Suprapubic skin (tissue), 4 donors: ENCODE data around the gene APOBEC3C. TPM values are rescaled to one million over a fixed set of nuclear protein-coding genes. Genes with fewer than 3 reads are reported as not detected.
"Not testable (repeated sequence)": the region's sequence is repeated elsewhere in the genome, so short reads cannot be mapped to it uniquely, and the experiment has no call there.

Experiments
- DNase-seq, 2 donors: peaks; one replicate each; pipeline ENCODE4 v3.0.0-alpha.2; 2019; ENCODE audit warnings: low spot score in 2 of 2
- H3K27ac ChIP-seq: fragments of 200-600 bp; sonication (generic); one replicate; pipeline ENCODE4 v1.5.1; 2019
- H3K27me3 ChIP-seq: fragments of 200-600 bp; sonication (generic); one replicate; pipeline ENCODE4 v1.5.1; 2019
- H3K36me3 ChIP-seq: fragments of 200-600 bp; sonication (generic); one replicate; pipeline ENCODE4 v1.5.1; 2019
- H3K4me1 ChIP-seq: fragments of 200-600 bp; sonication (generic); one replicate; pipeline ENCODE4 v1.5.1; 2019
- H3K4me3 ChIP-seq: fragments of 200-600 bp; sonication (generic); one replicate; pipeline ENCODE4 v1.5.1; 2019; ENCODE audit warnings: mild to moderate bottlenecking
- H3K9me3 ChIP-seq: fragments of 200-600 bp; sonication (generic); one replicate; pipeline ENCODE4 v1.5.1; 2019
- EP300 ChIP-seq: sonication (generic); formaldehyde crosslinking; IDR thresholded peaks from one replicate; pipeline ENCODE4 v1.6.1; 2017; ENCODE audit warnings: antibody characterized with exemption
- POLR2A ChIP-seq, 2 donors: fragments of 450-650 bp; IDR thresholded peaks; one replicate each; pipeline ENCODE4 v1.6.1; 2017; ENCODE audit warnings: antibody characterized with exemption in 2 of 2, mild to moderate bottlenecking in 2 of 2, moderate library complexity in 2 of 2
- POLR2AphosphoS5 ChIP-seq, 3 donors: sonication (generic); formaldehyde crosslinking; IDR thresholded peaks; one replicate each; pipeline ENCODE4 v1.6.1; 2017; ENCODE audit warnings: antibody characterized with exemption in 3 of 3
- WGBS: methylation state at CpG from one replicate; pipeline ENCODE4 v1.1.5; 2018; 5-methylcytosine and 5-hydroxymethylcytosine counted together
- total RNA-seq, 4 donors: library from RNA; depleted of rRNA; stranded (reverse); fragments of >200 nt; gene quantifications; one replicate each; pipeline ENCODE4 v1.1.0, GENCODE V29; 2016
- TF ChIP-seq, protein P1 (sequence below), 2 donors: fragments of 200-600 bp in 1 of 2; fragments of 450-650 bp in 1 of 2; sonication (generic) in 1 of 2; IDR thresholded peaks; one replicate each; pipeline ENCODE4 v1.5.1; 2016 to 2019; ENCODE audit warnings: antibody characterized with exemption in 2 of 2, mild to moderate bottlenecking in 1 of 2, moderate library complexity in 1 of 2

The APOBEC3C gene
- total RNA-seq, 4 donors from 2014 or later, result 6.6 to 10.5 (median 7.8) TPM

DNA sequence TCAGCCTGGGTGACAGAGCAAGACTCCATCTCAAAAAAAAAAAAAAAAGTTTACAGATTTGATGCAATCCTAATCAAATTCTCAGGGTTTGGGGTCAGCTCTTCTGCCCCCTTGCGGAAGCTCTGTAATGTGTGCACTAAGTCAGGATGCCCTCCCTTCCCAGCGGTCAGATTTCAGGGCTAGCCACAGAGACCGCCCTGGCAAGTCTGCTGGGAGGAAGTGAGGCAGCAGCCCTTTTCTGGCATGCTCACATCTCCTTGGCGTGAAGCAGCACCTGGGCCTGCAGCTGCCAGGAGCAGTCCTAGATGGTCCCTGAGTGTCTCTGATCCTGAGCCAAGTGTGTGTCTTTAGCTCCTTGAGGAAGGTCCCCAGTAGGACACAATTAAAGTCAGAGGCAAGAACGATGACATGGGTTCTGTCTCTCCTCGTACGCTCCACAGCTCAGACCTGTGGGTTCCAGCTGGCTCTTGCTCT, 10.9 kb upstream of the APOBEC3C start:
- 15% methylated on average over 7 of the region's 7 CpGs for WGBS
- no peak for DNase-seq
- Histone ChIP-seq H3K4me3 (no peak overlapping the region), H3K36me3 (no peaks in the 10 kb centered on the region), H3K27me3 (peaks cover 9% of the 10 kb centered on the region), H3K27ac (no peak overlapping the region), H3K4me1 (peaks cover 8% of the 10 kb centered on the region), H3K9me3 (no peaks in the 10 kb centered on the region)
- no peak for TF ChIP-seq EP300
- TF ChIP-seq, protein P1, sequence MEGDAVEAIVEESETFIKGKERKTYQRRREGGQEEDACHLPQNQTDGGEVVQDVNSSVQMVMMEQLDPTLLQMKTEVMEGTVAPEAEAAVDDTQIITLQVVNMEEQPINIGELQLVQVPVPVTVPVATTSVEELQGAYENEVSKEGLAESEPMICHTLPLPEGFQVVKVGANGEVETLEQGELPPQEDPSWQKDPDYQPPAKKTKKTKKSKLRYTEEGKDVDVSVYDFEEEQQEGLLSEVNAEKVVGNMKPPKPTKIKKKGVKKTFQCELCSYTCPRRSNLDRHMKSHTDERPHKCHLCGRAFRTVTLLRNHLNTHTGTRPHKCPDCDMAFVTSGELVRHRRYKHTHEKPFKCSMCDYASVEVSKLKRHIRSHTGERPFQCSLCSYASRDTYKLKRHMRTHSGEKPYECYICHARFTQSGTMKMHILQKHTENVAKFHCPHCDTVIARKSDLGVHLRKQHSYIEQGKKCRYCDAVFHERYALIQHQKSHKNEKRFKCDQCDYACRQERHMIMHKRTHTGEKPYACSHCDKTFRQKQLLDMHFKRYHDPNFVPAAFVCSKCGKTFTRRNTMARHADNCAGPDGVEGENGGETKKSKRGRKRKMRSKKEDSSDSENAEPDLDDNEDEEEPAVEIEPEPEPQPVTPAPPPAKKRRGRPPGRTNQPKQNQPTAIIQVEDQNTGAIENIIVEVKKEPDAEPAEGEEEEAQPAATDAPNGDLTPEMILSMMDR (IDR thresholded peaks at IDR 0.05), result peak; percentile 57 to 78

DNA sequence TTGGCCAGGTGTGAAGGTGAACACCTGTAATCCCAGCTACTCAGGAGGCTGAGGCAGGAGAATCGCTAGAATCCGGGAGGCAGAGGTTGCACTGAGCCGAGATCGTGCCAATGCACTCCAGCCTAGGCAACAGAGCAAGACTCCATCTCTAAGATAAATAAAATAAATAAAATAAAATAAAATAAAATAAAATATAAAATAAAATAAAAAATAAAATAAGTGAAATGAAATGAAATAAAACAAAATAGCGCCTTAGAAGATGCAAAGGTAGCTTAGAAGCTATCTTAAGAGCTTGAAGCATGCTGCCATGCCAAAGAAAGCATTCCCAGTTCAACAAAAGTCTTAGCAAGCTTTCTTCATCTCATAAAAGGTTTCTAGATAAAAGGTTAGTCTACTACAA, 6.9 kb upstream of the APOBEC3C start:
- no peaks in the 10 kb centered on the region for H3K36me3 ChIP-seq
- no peak for TF ChIP-seq POLR2AphosphoS5 (IDR thresholded peaks at IDR 0.05)
- TF ChIP-seq, protein P1 (IDR thresholded peaks at IDR 0.05), result no peak
- TF ChIP-seq EP300, result no peak
- no peak for TF ChIP-seq POLR2A (IDR thresholded peaks at IDR 0.05)
- H3K4me3 ChIP-seq, result no peak overlapping the region
- no peak for DNase-seq
- 91% methylated on average over 5 of the region's 5 CpGs for WGBS
- H3K27ac ChIP-seq, result no peak overlapping the region
- H3K4me1 ChIP-seq, result peaks cover 8% of the 10 kb centered on the region
- no peaks in the 10 kb centered on the region for H3K27me3 ChIP-seq
- H3K9me3 ChIP-seq, result no peaks in the 10 kb centered on the region

DNA sequence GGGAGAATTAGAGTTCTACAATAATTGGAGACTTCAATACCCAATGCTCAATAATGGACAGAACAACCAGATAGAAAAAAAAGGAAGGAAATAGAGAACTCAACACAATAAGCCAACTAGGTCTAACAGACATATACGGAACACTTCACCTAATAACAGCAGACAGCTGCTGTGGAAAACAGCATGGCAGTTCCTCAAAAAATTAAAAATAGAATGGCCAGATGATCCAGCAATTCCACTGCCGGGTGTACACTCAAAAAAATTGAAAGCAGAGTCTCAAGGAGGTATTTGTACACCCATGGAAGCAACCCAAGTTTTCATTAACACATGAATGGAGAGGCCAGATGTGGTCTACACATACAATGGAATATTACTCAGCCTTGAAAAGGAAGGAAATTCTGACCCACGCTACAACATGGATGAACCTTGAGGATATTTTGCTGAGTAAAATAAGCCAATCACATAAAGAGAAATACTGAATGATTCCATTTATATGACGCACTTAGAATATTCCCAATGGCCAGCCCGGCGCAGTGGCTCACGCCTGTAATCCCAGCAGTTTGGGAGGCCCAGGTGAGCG, 5.7 kb upstream of the APOBEC3C start:
- H3K27me3 ChIP-seq, H3K36me3 ChIP-seq, H3K4me1 ChIP-seq, DNase-seq, H3K27ac ChIP-seq, H3K9me3 ChIP-seq, H3K4me3 ChIP-seq: not testable (repeated sequence)
- 86% methylated on average over 8 of the region's 8 CpGs for WGBS

DNA sequence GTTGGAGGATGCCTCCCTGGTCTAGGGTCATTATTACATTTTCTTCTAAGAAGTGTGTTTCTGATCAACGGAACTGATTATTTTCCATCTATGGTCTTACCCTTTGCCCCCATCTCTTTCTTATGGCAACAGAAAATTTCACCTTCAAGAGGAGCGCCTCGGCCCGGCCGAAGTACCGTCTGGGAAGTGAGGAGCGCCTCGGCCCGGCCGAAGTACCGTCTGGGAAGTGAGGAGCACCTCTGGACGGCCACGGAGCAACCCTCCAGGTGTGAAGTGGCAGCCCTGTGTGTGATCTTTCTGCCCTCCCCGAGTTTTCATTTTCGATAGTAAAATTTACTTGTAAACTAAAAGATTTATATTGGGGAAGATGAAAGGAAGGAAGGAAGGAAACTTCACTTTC, 3.1 kb upstream of the APOBEC3C start:
- no peaks in the 10 kb centered on the region for H3K36me3 ChIP-seq
- TF ChIP-seq POLR2AphosphoS5 (IDR thresholded peaks at IDR 0.05), result no peak
- no peak for TF ChIP-seq EP300
- TF ChIP-seq, protein P1 (IDR thresholded peaks at IDR 0.05), result no peak
- no peak for TF ChIP-seq POLR2A (IDR thresholded peaks at IDR 0.05)

DNA sequence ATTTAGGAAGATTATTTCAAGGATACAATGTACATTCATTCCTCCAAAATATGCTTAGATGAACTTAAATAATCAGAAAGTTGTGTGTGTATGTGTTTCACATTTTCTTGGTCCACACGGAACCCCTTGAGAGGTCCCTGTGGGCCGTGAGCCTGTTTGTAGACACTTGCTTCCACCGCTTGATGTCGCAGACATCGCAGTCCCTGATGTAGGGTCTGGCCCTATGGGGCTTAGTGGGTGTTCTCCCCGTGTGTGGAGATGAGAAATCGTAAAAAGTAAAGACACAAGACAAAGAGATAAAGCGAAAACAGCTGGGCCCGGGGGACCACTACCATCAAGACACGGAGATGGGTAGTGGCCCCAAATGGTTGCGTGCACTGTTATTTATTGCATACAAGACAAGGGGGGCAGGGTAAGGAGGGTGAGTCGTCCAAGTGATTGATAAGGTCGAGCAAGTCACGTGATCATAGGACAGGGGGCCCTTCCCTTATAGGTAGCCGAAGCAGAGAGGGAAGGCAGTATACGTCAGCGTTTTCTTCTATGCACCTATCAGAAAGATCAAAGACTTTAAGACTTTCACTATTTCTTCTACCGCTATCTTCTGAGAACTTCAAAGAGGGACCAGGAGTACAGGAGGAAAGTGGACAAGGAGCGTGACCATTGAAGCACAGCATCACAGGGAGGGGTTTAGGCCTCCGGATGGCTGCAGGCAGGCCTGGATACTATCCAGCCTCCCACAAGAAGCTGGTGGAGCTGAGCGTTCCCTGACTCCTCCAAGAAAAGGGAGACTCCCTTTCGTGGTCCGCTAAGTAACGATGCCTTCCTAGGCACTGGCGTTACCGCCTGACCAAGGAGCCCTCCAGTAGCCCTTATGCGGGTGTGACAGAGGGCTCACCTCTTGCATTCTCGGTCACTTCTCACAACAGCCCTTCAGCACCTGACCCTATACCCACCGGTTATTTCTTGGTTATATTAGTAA, 1.2 kb upstream of the APOBEC3C start:
- H3K27ac ChIP-seq, result no peak overlapping the region
- no peak for DNase-seq
- H3K4me1 ChIP-seq, result peaks cover 20% of the 10 kb centered on the region
- H3K36me3 ChIP-seq, result no peaks in the 10 kb centered on the region
- no peaks in the 10 kb centered on the region for H3K9me3 ChIP-seq
- no peaks in the 10 kb centered on the region for H3K27me3 ChIP-seq
- no peak overlapping the region for H3K4me3 ChIP-seq
- TF ChIP-seq EP300 (no peak), POLR2AphosphoS5 (IDR thresholded peaks at IDR 0.05) (no peak), POLR2A (IDR thresholded peaks at IDR 0.05) (no peak)
- TF ChIP-seq, protein P1 (IDR thresholded peaks at IDR 0.05), result no peak
- 83% methylated on average over 29 of the region's 29 CpGs for WGBS

More for the DNA sequence above, 3.1 kb upstream of the APOBEC3C start:
- Histone ChIP-seq H3K9me3 (no peaks in the 10 kb centered on the region), H3K4me3 (no peak overlapping the region), H3K4me1 (peaks cover 20% of the 10 kb centered on the region), H3K27me3 (no peaks in the 10 kb centered on the region), H3K27ac (no peak overlapping the region)
- no peak for DNase-seq
- 84% methylated on average over 15 of the region's 15 CpGs for WGBS

DNA sequence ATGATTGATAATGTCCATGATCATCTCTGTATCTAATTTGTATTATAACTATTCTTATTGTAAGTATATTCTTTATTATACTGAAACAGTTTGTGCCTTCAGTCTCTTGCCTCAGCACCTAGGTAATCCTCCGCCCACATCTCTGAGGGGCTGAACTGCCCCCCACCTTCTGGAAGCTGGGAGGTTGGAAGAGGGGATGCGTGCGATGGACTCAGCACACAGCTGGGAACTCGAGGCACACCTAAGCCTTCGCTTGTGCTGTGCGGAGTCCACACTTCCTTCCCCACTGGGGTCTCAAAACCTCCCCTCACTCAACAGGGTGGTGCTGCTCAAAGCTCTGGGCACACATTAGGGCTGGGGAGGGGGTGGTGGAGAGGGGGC, 506 bp upstream of the APOBEC3C start:
- WGBS, result 78% methylated on average over 6 of the region's 6 CpGs
- peak overlapping the region; percentile 57 for H3K4me3 ChIP-seq
- H3K9me3 ChIP-seq, H3K36me3 ChIP-seq, DNase-seq, H3K27me3 ChIP-seq: not testable (repeated sequence)
- peak overlapping the region; percentile 83 for H3K27ac ChIP-seq
- peaks cover 20% of the 10 kb centered on the region for H3K4me1 ChIP-seq

DNA sequence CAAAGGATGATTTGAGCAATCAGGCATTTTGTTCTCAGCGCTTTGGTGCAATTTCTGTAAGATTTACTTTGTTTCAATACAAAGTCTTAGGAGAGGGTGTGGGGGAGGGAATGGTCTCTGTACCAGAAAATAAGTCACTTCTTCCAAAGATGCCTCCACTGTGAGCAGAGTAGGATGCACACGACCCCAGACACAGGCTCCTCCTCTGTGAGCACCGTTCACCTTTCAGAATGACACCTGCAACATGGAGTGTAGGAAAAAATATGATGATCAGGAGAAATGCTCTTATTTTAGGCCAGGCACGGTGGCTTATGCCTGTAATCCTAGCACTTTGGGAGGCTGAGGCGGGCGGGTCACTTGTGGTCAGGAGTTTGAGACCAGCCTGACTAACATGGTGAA, 665 bp downstream of the APOBEC3C start:
- Histone ChIP-seq H3K4me3 (peak overlapping the region; percentile 57), H3K27ac (peak overlapping the region; percentile 83), H3K4me1 (peaks cover 20% of the 10 kb centered on the region)
- WGBS, result 32% methylated on average over 6 of the region's 6 CpGs
- not testable (repeated sequence) for H3K9me3 ChIP-seq, H3K27me3 ChIP-seq, H3K36me3 ChIP-seq, DNase-seq
